ELF-1 (cell line): Measurements from ENCODE around the gene GNB1L.

Experiments
- DNase-seq: peaks from one replicate; pipeline ENCODE4 v3.0.0-alpha.2; 2016; ENCODE audit warnings: low read depth, low spot score

The GNB1L gene

DNA sequence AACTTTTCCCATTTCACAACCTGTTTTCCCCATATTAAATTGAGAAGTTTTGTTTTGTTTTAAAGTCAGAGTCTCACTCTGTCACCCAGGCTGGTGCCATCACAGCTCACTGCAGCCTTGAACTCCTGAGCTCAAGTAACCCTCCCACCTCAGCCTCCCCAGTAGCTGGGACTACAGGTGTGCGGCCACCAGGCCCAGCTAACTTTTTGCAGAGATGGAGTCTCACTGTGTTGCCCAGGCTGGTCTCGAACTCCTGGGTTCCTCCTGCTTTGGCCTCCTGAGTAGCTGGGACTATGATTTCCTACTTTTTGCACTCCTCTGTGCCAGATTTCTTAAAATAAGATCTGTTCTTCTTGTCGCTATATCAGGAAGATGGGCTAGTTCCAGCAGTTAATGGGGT, 44.9 kb downstream of the GNB1L start:
- no peak for DNase-seq

DNA sequence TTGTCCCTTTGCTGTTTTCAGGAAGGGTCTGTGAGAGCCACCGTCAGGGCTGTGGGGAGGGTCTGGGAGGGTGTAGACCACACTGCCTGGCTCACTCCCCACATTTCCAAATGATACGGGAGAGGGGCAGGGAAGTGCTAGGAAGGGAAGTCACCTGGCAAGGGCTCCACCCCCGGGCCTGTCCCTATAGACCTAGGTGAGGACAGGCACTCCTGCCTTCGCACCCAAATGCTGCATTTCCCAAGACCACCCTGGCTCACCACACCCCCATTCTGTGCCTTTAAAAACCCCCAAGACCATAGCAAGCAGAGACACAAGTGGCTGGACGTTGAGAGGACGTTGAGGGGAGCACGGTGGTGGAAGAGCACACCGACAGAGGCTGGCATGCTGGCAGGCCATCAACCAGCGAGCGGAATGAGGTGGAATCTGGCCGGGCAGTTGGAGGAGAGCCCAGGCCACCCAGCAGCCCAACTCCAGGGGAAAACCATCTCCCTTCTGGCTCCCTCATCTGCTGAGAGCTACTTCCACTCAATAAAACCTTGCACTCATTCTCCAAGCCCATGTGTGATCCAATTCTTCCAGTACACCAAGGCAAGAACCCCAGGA, 45.7 kb downstream of the GNB1L start:
- no peak for DNase-seq

DNA sequence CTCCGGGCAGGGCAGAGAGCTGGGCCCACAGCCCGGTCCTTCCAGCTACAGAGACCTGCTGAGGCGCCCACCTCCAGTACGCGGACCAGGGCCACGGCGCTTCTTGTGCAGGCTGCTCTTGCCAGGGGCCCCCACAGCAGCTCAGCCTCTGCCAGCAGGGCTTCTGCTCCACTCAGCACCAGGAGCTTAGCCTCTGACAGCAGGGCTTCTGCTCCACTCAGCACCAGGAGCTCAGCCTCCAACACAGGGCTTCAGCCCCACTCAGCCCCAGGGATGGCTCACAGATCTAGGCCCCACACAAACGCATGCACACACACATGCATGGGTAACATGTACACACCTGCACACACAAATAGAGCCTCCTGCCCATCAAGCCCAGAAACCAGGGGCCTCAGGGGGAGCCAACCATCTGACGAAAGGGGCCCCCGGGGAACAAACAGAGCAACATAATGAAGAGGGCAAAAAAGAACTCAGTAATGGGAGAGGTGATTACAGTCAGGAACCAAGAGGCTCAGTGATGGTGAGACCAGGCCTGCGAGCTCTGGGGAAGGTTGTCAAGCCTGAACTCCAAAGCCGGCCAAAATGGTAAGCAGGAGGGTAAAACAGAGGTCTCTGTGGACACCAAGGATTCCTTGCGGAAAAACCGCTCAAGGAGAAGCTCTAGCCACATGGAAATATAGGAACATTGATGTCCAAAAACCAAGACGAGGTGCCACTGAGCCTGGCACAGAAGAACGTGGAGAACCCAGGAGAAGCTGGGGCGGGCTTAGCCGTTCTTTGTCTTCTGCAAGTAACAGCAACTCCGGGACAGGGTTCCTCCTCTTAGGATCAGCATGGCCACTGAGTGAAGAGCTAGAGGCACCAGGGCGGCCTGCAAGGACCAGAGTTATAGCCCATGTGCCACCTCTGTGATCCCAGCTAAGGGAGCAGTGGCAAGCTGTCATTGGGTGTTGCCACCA, 46.5 kb downstream of the GNB1L start:
- no peak for DNase-seq

DNA sequence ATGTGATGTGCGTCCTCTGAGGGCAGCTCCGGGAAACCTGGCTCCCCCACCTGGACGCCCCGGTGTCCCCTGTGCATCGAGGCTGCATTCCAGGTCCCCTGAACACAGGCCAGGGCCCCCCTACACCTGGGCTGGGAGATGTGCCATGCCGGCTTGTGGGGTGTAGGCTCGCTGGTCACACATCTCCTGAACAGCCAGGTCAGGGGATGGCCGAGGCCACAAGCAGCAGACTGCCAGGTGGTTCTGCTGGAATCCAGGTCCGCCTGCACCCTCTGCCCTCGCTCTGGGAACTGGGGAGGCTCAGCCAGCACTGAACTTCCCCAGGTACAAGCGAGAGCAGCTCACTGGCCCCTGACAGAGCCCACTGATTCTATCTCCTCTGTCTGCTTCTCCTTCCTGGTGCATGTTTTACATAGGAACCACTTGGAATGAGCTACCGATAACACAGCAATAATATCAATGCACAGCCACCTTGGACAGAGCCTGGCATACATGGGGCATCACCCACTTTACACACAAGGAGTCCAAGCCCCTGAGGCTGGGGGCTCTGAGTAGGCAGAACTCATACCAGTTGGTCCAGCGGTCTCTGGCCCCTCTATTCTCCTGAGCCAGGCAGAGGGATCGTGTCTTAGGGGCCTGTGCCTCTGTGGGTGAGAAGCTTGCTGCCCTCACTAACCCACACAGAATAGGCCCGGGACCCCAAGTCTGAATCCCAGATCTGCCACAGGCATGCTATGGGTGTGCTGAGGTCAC, 47.3 kb downstream of the GNB1L start:
- DNase-seq = no peak

DNA sequence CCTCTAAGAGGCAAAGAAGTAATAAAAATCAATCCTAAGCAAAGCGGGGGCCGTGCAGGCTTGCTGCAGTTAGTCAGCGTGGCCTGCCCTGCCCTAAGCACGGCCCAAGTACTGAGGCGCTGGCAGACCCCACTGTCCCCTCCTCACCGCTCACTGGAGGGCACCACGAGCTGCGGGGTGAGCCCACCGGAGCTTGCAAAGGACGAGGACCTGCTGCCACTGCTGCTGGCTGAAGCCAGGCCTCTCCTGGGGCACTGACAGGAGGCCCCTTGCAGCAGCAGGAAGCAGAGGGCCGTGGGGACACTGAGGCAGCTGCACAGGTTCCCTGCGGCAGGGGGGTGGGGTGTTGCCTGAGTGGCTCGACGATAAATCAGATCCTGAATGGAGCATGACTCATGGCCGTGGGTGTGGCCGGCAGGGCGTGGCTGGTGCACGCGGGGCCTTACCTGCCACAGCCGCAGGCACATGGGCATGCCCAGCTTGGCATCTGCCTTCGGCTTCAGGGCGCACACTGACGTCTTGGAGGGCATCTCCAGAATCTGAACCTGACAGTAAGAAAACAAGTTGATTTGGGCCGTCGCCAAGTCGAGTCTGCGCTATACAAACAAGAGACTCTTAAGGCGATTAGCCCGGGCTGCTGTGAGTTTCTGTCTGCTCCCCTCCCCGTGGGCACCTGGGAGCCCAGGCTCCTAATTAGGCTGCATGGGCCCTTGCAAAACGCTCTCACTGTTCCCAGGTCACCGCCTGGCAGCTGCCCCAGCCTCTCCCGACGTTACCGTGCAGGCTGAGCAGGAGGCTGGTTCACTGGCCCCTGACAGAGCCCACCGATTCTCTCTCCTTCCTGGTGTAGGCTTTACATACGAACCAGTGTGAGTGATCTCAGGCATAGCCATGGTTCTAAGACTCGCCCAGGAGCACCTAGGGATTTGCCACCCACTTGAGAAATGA, 48.2 kb downstream of the GNB1L start:
- DNase-seq = no peak

DNA sequence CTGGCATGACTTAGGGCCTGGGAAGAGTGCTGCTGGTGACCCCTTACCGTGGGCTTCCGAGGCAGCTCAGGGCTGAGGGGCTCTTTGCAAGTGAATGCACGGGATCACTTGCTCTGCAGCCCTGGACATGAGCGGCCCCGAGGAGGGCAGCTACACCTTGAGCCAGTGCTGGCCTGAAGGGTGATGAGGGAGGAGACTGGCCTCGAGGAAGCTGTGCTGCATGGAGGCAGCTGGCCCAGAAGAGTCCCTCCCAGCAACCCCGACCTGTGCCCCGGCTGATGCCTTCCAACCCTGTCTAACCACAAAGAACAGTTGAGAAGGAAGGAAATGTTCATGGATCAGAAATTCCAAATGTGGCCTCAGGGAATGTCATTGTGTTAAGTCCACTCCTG, 48.9 kb downstream of the GNB1L start:
- DNase-seq = no peak

DNA sequence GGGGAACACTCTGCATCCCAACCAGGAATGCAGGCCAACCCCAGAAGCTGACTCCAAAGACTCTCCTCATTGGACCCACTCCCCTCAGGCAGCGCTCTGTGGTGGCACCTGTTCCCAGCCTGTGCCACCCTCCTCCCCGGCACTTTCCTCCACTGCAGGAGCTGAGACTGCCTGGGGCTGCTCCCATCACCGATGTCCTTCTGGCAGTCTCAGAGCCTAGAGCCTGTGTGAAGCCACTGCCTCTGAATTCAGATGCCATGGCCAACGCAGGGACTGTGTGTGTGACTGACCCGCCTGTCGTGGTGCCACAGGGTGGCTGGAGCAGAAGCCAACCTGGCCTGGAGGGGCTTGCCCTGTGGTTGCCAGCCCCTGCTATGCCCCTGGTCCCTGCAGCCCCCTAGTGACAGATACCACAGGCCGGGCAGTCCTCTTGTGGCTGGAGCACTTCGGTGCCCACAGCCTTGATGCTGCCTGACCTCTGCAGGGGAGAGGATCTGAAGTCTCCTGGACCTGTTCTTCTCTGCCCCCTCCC, 50.9 kb downstream of the GNB1L start:
- no peak for DNase-seq

DNA sequence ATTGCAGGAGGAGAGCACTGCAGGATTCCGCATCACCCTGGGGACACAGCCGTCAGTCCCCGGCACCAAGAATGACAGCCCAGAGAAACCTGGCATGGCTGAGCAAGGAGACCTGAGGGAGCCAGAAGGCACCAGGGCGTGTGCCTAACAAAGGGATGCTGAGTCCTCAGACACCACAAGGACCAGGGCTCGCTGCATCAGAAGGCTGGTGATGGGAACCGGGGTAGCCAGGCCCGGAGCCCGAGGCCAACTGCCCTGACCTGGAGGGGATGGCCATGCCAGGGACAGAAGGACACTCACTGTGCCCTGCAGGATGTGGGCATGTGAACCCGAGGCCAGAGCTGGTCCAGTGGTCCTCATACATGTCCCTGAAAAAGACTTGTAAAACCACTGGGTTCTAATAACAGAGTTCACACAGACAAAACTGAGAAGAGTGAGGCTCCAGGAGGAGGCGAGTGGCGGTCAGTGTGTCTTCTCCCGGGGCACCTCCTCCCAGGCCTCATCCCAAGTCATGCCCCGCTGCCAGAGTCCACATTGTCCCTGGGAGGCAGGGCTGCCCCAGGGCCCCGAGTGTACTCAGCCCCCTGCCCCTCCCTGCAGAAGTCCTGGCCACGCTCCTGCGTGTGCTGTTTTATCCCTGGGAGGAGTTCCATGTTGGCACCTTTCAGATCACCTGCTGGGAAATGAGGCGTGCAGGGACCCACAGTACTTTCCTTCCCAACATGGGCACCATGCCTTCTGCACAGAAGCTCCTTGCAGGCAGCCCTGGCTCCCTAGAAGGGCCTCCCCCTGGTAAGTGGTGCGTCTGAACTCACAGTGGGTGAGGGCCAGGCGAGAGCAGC, 51.6 kb downstream of the GNB1L start:
- no peak for DNase-seq

DNA sequence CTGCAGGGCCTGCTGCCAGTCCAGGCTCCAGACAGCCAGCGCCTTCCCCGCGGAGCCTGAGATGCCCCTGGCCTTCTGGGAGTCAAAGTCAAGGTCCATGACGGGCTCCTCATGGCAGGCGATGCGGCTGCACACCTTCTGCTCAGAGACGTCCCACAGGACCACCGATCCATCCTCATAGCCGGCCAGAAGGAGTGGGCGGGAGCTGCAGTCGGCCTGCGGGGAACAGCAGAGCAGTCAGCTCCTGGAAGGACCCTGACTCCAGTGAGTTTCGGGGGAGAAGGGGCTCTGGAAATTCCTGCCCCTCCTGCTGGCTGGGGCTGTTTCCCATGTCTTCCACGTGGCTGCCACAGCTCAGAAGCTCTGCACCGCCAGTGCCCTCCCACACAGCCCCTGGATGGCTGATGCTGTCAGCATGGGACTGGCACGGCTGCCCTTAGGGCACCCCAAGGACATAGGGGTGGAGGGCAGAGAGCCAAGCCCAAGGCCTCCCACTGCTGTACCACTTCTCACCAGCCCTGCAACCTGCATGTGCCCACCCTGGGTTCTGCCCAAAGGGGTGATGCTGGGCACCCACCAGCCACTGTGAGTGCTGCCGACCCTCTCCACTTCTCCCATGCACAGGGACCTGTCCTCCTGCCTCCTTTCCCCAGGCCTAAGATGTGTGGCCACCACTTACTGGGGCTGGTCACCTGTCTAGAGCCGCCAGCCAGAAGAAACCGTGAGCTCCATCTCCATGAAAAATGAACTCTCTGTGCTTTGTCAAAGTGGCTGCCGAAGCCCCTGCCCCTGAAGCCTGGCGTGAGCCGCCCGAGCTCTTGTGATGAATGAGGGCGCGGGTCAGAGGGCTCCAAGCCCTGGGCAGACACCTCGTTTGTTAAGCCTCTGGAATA, 52.4 kb downstream of the GNB1L start:
- DNase-seq = no peak

DNA sequence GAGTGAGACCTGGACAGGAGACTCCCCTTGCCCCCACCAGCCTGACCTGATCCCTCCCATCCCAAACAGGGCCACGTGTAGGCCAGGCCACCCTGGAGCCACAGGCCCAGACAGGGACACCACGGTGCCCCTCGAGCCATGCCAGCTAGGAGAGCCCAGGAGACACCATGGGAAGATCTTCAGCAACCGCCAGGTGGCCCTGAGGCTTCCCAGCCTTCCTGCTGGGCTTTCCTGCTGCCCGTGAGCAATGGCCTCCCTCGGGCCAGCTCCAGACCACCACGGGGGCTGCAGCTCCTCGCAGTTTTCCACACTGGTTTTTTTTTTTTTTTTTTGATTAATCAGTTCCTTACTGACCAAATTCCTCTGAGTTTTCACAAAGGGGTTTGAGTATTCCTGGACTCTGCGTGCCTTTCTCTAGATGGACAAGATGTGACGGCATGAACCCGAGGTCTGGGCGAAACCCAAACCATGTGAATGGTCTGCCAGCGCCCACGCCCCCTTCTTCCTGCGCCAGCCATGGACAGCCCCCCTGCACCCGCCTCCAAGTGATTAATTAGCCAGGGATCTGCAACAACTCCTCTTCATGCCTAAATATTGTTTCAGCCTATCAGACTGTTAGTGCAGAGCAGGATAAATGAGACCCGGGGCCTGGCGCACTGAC, 53.2 kb downstream of the GNB1L start:
- no peak for DNase-seq

DNA sequence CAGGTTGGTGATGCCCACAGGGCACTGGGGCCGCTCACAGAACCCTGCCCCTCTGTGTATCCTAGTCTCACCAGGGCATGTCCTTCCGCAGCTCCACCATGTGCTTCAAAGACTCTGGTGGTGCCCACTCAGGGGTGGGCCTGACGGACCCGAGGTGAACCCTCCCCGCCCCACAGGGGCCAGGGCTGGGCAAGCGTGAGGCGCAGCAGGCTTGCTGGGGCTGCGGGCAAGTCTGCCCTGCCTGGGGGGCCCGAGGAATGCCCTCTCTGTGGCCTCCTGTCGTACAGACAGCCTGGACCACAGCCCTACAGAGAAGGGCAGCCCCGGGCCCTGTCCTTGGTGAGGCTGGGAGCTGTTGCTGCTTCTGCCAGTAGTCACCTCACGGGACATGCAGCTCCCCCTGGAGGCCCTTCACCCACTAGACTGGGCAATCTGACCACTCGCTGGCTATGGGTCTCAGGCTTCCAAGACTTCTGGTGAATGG, 53.9 kb downstream of the GNB1L start:
- no peak for DNase-seq

DNA sequence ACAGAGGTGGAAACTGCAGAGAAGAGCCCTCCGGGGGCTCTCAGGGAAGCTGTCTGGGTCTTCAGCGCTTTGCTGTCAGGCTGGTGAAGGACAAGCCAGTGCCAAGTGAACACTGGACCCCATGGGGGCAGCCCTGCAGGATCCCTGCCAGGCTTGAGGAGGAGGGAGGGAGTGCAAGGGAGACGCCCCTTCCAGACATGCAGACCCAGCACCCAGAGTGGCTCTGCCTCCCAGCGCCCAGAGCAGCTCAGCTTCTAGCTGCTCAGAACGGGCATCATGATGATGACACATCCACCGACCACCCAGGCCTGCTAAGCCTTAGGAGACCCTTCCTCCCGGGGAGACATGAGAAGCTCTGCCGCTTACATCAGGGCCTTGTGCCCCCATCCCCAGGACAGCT, 54.4 kb downstream of the GNB1L start:
- no peak for DNase-seq

DNA sequence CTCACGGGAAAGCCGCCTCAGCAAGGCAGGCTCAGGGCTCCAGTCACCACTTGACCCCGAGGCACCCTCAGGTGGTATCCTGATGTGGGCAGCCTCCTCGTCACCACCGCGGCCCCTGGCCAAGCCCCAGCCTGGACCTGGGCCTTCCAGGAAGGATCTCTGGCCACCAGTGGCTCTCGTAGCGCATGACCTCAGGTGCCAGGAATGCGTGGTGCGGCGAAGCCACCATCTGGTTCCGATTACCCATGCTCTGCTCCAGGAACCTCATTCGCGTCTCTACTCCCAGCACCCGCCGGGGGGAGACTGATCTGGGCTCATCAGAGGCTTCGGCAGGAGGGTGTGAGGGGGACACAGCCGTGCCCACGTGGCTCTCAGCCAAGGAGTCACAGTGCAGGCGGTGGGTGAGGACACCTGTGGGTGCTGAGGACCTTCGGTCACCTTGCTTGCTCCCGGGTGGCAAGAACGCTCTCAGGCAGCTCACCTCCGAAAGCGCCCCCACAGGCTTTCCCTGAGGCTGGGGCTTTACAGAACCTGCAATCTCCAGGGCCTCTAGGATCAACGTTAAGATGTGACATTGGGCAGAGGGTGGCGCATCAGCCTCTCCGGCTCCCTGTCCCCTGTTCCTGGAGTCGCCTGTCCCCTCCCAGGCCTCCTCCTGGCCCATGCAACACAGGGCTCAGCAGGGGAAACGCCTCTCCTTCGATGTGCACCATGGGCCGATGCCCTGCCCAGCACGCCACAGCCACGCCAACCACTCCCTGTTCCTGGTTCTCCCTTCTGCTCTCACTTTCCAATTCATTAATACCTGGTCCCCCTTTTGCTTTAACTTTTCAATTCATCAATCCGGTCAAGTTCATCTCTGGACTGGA, 55.1 kb downstream of the GNB1L start:
- DNase-seq = peak; percentile 40

DNA sequence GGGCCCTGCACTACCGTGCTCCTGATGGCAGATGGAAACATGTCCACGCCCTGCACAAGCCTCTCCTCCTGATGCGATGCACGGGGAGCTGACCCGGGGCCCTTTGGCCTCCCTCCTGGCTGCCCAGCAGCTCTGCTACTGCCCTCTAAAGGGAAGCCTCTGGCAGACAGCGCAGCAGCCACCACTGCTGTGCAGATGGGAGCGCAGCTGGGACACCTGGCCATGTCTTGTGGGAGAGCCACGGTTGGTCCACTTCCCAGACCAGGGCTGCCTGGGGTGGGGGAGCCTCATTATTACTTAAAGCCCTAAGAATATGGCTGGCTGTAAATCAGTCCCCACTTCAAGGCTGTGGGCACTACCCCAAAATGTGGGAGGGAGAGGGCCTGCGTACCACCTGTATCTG, 55.8 kb downstream of the GNB1L start:
- no peak for DNase-seq

DNA sequence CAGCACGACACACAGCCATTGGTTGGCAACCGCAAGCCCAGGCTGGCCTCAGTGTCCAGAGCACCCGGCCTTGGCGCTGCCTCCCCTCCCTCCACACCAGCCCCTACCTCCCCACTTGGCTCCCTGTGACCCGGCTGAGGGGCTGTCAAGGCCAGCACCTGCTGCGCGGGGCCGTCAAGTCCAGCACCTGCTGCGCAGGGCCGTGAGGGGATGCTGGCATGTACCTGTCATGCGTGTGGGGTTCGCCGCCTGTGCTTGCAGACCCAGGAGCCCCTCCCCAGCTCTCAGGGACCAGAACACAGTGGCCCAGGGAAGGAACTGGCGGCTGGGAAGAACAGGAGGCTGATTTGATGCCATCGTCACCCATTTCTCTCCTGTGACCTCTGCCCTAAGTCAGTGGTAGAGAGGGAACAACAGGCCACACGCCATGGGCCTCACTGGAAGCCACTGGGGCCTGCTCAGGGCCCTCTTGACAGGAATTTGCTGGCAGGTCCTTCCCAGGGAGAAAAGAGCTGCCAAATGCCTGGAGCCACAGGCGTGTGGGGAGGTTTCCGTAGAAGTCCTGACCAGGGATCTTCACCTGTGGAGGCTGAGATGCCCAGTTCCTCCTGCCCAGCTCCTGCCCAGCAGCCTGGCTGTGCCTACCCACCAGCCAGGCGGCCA, 56.5 kb downstream of the GNB1L start:
- DNase-seq = no peak

DNA sequence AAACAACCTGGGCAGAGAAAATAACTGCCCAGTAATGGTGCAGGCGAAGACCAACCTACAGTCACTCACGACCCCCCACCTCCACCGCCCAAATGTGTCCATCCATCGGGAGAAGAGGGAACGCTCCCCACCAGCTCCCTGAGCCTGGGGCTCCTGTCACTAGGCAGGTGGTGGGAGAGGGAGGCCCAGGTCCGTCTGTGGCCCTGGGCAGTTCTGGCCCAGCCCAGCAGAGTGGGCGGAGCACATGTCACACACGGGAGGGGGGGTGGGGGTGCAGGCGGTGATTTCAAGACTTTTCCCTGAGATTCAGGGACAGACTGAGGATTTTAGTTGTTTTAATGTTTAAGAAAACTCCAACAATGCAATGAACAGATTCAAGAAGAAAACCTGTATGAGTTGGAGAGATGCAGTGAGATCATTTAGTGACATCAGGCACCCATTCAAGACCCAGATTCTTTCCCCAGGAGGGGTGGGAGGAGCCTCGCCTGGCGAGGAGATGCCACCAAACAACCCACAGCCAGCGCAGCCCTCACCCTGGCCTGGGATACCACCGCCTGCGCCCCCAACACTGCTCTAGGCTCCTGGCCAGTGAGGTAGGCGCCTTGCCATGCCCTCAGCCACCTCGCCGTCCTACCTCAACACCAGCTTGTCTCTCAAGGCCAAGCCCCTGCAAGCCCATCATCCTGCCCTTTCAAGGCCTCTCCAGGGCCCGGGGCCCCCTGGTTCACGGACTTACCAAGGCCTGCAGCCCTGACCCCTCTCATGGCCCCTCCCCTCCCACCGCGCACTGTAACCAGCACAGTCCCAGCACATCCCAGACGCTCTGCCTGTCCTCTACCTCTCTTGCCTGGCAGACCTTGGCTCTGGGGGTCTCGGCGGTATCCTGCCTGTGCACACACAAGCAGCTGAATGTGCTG, 57.3 kb downstream of the GNB1L start:
- DNase-seq = no peak
